ENCODE data around the gene CDH8.
"Not testable (repeated sequence)": the region's sequence is repeated elsewhere in the genome, so short reads cannot be mapped to it uniquely, and the experiment has no call there.

The CDH8 gene

GRCh38 chr16:61836804-61837393, 199.3 kb downstream of the CDH8 start:
- no peak for DNase-seq

- no peak for DNase-seq
These were observed 202.2 kb downstream of the CDH8 start for GRCh38 chr16:61834082-61834481.

GRCh38 chr16:61831351-61831917, 204.8 kb downstream of the CDH8 start:
- DNase-seq, result no peak

GRCh38 chr16:61829631-61830030, 206.6 kb downstream of the CDH8 start:
- DNase-seq, result no peak

- no peak for DNase-seq
These were observed 212.9 kb downstream of the CDH8 start for GRCh38 chr16:61823326-61823725.

- DNase-seq, result no peak
These were observed 215.4 kb downstream of the CDH8 start for GRCh38 chr16:61820820-61821219.

GRCh38 chr16:61820398-61820797, 215.8 kb downstream of the CDH8 start:
- DNase-seq, result no peak

GRCh38 chr16:61818850-61819249, 217.4 kb downstream of the CDH8 start:
- DNase-seq, result no peak

- DNase-seq, result no peak
These were observed 218.5 kb downstream of the CDH8 start for GRCh38 chr16:61817583-61818278.

GRCh38 chr16:61814726-61815347, 221.4 kb downstream of the CDH8 start:
- no peak for DNase-seq

GRCh38 chr16:61813339-61813738, 222.9 kb downstream of the CDH8 start:
- DNase-seq, result no peak

GRCh38 chr16:61812251-61812650, 224.0 kb downstream of the CDH8 start:
- DNase-seq, result no peak

GRCh38 chr16:61807551-61807950, 228.7 kb downstream of the CDH8 start:
- no peak for DNase-seq

GRCh38 chr16:61801217-61801616, 235.0 kb downstream of the CDH8 start:
- DNase-seq, result not testable (repeated sequence)

- DNase-seq, result no peak
These were observed 237.5 kb downstream of the CDH8 start for GRCh38 chr16:61798741-61799140.

- no peak for DNase-seq
These were observed 238.2 kb downstream of the CDH8 start for GRCh38 chr16:61797961-61798507.

- no peak for DNase-seq
These were observed 238.9 kb downstream of the CDH8 start for GRCh38 chr16:61797296-61797795.

- DNase-seq, result no peak
These were observed 243.9 kb downstream of the CDH8 start for GRCh38 chr16:61792194-61792909.

- no peak for DNase-seq
These were observed 244.8 kb downstream of the CDH8 start for GRCh38 chr16:61791464-61791863.

- DNase-seq, result not testable (repeated sequence)
These were observed 254.4 kb downstream of the CDH8 start for GRCh38 chr16:61781855-61782254.

GRCh38 chr16:61780161-61780560, 256.1 kb downstream of the CDH8 start:
- no peak for DNase-seq

GRCh38 chr16:61770301-61770700, 265.9 kb downstream of the CDH8 start:
- DNase-seq, result no peak

- DNase-seq, result no peak
These were observed 272.2 kb downstream of the CDH8 start for GRCh38 chr16:61763991-61764390.

All from activated CD4-positive, alpha-beta T cell treated with anti-CD3 and anti-CD28 coated beads for 48 hours (primary cell).